Muscle layer of duodenum (tissue), 2 donors: Measurements from ENCODE around the gene SORCS2.

ENCODE experiments used
- H3K27ac ChIP-seq: one replicate; pipeline ENCODE4 v1.7.0; 2013; ENCODE audit warnings: mild to moderate bottlenecking, low read length
- H3K27me3 ChIP-seq: one replicate; pipeline ENCODE4 v1.7.0; 2013; ENCODE audit warnings: low read depth, mild to moderate bottlenecking, control low read depth, low read length
- H3K36me3 ChIP-seq, 2 donors: one replicate each; pipeline ENCODE4 v1.7.0; 2013; ENCODE audit warnings: low read length in 2 of 2, control low read depth in 1 of 2, mild to moderate bottlenecking in 1 of 2; ENCODE audit not compliant: insufficient read depth in 2 of 2, control insufficient read depth in 1 of 2
- H3K4me1 ChIP-seq, 2 donors: one replicate each; pipeline ENCODE4 v1.7.0; 2013; ENCODE audit warnings: low read length in 2 of 2, mild to moderate bottlenecking in 2 of 2, control low read depth in 1 of 2, moderate library complexity in 1 of 2; ENCODE audit not compliant: insufficient read depth in 2 of 2, control insufficient read depth in 1 of 2
- H3K4me3 ChIP-seq, 2 donors: one replicate each; pipeline ENCODE4 v1.7.0; 2013; ENCODE audit warnings: low read length in 2 of 2, low read depth in 1 of 2, mild to moderate bottlenecking in 1 of 2
- H3K9me3 ChIP-seq, 2 donors: one replicate each; pipeline ENCODE4 v1.7.0; 2013; ENCODE audit warnings: low read length in 2 of 2, control low read depth in 1 of 2, mild to moderate bottlenecking in 1 of 2; ENCODE audit not compliant: control insufficient read depth in 1 of 2
- donor health status: healthy.

Gene SORCS2

DNA sequence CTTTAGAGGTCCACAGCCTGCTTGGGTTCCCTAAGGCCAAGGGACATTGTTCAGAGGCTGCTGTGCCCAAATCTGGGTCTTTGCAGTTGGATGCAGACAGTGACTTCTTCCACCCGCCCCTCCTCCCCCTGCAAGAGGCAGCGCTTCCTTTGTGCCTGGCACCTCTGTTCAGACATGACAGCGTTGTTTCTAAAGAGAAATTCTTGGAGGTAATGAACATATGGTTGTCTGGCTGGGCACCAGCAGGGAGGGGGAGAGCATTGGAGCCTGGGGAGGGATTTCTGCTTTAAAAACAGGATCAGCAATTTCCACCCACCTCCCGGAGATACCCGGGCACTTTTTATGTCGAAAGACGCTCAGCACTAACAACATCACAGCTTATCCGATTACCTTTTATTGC lies 190.9 kb downstream of the SORCS2 start:
- H3K27ac ChIP-seq = no peak overlapping the region
- H3K27me3 ChIP-seq = peaks cover 3% of the 10 kb centered on the region
- no peaks in the 10 kb centered on the region for H3K36me3 ChIP-seq
- peaks cover 0 to 3% of the 10 kb centered on the region in 2 donors for H3K4me1 ChIP-seq
- no peaks in the 10 kb centered on the region for H3K9me3 ChIP-seq
- H3K4me3 ChIP-seq = no peak overlapping the region

DNA sequence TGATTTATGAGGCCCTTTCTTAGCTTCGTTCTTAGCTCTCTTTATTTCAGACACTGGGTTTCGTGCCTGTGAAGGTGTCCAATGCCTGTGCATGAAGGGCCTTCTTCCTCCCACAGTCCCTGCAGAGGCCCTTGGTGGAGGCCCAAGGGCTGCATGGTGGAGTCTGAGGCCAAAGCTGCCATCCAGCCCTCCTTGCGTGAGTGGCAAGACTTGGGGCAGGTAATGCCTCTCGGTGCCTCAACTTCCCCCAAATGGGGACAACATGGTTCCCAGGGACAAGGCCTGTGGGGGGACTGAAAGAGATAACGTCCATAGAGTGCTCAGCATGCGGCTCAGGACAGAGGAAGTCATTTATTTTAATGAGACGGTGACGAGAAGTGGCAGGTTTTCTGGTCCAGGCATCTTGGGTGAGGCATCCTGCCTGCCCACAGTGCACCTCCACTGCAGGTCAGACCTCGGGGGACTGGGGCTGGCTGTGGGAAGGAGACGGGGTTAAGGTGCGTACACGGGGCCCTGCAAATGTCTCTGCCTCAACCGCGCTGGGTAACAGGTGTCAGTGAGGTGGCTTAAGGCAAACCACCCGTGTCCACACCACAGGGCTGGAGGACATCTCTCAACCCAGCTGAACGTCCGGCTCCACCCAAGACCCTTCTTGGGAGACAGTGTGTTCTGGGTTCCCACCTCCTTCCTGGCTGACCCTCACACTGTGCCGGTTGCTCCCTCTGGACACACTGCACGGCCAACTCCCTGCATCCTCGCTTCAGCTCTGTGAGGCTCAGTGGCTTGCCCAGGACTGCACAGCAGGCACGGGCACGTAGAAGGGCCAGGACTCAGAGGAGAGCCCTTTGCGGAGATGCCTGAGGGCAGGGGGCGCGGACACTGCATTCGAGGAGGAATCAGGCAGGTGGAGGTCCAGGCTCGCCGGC lies 191.9 kb downstream of the SORCS2 start:
- Histone ChIP-seq H3K27ac (no peak overlapping the region), H3K27me3 (no peaks in the 10 kb centered on the region), H3K36me3 (no peaks in the 10 kb centered on the region), H3K4me1 (peaks cover 0 to 2% of the 10 kb centered on the region in 2 donors), H3K9me3 (no peaks in the 10 kb centered on the region), H3K4me3 (no peak overlapping the region)

DNA sequence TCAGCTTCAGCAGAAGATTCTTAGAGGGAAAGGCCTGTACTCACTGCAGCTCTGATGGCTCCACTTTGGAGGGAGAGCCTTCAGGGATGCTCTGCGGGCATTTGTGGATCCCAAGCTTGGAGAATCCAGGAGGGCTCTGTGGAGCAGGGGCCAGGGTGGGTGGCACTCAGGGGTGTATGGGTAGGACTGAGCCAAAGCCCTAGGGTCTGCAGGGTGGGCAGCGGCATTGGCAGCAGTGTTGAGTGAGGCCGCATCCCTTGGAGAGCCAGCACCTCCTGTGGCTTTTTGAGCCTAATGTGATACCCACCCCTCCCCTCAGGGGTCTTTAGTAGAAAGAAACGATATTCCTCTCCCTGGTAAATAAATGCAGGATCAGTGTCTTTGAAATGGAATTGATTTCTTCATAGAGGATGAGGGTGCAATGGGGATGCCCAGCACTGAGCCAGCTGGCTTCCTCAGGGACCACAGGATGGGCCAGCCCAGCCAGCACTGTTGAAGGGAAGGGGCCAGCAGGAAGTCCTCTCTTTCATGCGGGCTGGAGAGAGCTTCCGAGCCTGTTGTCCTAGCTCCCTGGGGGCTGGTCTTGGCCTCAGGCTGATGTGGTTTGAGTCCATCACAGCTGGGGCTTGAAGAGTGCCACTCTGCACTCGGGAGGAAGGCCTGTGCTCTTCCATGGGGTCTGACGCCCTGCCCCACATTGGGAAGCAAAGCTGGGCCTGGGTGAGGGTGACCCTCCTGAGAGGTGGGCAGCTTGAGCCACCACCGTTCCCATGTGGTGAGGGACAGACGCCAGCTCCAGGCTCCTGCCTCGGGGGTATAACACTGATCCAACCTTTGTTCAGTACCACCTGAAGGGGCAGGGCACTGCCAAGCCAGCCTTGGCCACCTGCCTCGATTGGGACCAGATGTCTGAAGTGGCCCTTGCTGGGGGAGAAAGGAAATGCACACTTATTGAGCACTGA lies 192.9 kb downstream of the SORCS2 start:
- Histone ChIP-seq H3K4me1 (no peaks in the 10 kb centered on the region), H3K27me3 (no peaks in the 10 kb centered on the region), H3K27ac (no peak overlapping the region), H3K9me3 (no peaks in the 10 kb centered on the region), H3K4me3 (no peak overlapping the region), H3K36me3 (no peaks in the 10 kb centered on the region)

DNA sequence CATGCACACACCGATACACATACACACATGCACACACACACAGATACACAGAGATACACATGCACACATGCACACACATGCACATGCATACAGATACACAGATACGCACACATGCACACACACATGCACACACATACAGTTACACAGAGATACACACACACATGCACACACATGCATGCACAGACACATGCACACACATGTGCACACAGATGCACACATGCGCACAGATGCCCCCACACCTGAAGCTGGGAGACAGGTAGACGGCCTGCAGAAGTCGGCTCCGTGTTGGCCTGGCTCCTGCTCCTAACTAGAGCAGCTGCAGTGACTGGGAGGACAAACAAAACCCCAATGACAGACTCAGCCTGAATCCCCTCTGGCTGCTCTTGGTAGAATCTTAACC lies 195.6 kb downstream of the SORCS2 start:
- Histone ChIP-seq H3K4me3 (no peak overlapping the region), H3K36me3 (no peaks in the 10 kb centered on the region), H3K27ac (no peak overlapping the region), H3K9me3 (no peaks in the 10 kb centered on the region), H3K4me1 (no peaks in the 10 kb centered on the region), H3K27me3 (no peaks in the 10 kb centered on the region)

DNA sequence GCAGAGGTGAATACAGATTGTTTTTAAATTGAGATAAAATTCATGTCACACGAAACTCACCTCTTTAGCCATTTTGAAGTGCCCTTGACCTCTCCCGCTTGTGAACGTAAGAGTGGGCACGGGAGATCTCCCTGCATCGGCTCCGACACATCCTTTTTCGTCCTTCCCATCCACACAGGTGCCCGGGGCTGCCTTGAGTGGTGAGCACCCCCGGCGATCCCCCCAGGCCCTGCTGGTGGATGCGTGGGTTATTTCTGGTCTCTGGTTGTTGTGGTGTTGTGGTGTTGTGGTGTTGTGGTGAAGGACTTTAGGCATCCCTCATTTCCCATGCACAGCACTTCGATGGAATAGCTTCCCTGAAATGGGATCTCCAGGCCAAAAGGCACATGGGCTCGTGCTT lies 196.3 kb downstream of the SORCS2 start:
- no peaks in the 10 kb centered on the region for H3K9me3 ChIP-seq
- no peaks in the 10 kb centered on the region for H3K27me3 ChIP-seq
- no peak overlapping the region for H3K4me3 ChIP-seq
- no peak overlapping the region for H3K27ac ChIP-seq
- H3K4me1 ChIP-seq = no peaks in the 10 kb centered on the region
- H3K36me3 ChIP-seq = no peaks in the 10 kb centered on the region

DNA sequence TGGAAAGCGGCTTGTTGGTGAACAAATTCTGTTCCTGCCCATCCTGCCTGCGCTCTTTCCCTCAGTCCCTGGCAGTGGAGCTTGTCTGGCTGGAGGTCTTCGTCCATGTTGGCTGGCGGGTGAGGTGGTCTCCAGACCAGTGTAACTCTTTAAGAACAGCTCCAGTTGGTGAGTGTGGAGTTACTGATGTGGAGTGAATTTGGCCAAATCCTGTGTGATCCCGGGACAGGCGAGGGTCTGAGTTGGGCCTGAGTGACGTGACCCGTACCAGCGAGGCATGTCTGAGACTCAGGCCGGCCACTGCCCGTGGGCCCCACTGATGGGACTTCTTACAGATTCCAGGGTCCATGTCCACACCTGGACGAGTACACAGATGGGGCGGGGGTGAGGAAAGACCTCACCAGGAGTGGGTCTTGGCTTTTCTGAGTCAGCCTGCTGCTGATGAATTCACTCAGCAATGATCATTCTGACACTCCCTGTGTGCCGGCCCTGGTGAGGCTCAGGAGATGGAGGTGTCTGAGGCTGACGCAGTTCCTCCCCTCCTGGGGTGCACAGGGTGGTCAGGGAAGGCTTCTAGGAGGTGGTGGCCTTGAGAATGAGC lies 196.9 kb downstream of the SORCS2 start:
- Histone ChIP-seq H3K27ac (no peak overlapping the region), H3K36me3 (no peaks in the 10 kb centered on the region), H3K4me3 (no peak overlapping the region), H3K4me1 (no peaks in the 10 kb centered on the region), H3K9me3 (no peaks in the 10 kb centered on the region), H3K27me3 (no peaks in the 10 kb centered on the region)

DNA sequence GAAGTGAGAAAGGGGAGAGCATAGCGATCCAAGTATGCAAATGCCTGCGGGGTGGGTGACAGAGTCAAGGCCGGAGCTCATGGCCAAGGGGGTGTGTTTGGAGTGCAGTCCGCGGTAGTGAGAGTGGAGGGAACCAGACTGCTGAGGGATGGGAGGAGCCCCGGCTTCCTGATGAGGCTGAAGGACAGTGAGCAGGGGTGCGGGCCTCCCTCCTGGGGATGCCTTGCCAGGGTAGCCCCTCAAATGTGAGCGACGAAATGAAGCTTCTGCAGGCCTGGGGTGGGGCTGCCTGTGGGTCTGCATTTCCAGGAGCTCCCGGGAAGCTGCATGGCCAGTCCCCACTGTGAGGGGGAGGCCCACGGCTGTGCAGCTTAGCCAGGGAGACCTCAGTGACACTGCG lies 197.4 kb downstream of the SORCS2 start:
- H3K4me1 ChIP-seq = no peaks in the 10 kb centered on the region
- no peak overlapping the region for H3K27ac ChIP-seq
- no peaks in the 10 kb centered on the region for H3K9me3 ChIP-seq
- no peaks in the 10 kb centered on the region for H3K27me3 ChIP-seq
- no peaks in the 10 kb centered on the region for H3K36me3 ChIP-seq
- no peak overlapping the region for H3K4me3 ChIP-seq

DNA sequence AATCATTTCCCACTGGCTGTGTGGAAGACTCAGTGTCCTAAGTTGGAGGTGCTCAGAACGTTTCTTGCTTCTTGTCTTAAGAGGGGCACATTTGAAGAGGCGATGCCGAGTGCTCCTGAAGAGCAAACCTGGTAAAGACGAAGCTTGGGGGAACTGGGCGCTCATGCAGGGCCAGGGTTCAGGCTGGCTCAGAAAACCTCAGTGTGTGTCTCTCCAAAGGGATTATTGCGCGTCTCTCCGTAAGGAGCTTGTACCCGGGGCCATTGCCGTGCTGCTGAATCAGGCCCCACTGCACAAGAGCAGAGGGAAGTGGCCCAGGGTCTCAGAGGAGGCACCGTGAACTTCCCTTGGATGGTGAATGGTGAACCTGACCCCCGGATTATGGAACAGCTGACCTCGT lies 198.0 kb downstream of the SORCS2 start:
- Histone ChIP-seq H3K27me3 (no peaks in the 10 kb centered on the region), H3K4me3 (no peak overlapping the region), H3K4me1 (no peaks in the 10 kb centered on the region), H3K36me3 (no peaks in the 10 kb centered on the region), H3K27ac (no peak overlapping the region), H3K9me3 (no peaks in the 10 kb centered on the region)

DNA sequence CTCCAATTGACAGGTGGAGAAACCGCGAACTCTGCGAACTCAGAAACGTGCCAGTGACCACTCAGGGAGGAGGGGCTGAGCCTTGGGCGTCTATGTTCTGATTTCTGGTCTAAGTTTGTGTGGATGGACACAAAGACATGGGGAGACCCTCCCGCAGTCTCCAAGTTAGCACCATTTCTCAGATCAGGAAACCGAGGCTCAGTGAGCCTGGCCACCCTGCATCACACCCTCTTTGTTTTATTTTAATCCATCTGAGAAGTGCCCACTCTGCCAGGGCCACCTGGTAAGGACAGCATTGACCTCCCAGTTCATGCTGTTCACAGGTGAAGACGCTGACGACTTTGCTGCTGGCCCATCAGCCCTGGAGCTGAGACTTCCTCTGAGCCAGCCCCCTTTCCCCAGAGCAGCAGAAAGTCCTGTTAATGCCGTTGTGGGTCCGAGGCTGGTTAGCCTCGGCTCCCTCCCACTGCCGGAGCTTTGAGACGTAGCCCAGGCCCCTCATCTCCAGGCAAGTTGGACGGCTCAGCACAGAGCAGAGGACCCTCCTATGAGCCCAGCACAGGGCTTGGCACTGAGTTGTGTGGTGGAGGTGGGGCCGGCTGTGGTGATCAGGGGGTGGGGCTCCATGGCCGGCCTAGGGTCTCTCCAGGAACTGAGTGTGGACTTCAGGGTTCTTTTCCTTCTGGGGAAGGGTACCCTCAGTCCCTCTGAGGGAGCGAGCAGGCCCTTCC lies 198.7 kb downstream of the SORCS2 start:
- H3K9me3 ChIP-seq = no peaks in the 10 kb centered on the region
- no peak overlapping the region for H3K4me3 ChIP-seq
- H3K36me3 ChIP-seq = no peaks in the 10 kb centered on the region
- no peaks in the 10 kb centered on the region for H3K4me1 ChIP-seq
- no peaks in the 10 kb centered on the region for H3K27me3 ChIP-seq
- no peak overlapping the region for H3K27ac ChIP-seq

DNA sequence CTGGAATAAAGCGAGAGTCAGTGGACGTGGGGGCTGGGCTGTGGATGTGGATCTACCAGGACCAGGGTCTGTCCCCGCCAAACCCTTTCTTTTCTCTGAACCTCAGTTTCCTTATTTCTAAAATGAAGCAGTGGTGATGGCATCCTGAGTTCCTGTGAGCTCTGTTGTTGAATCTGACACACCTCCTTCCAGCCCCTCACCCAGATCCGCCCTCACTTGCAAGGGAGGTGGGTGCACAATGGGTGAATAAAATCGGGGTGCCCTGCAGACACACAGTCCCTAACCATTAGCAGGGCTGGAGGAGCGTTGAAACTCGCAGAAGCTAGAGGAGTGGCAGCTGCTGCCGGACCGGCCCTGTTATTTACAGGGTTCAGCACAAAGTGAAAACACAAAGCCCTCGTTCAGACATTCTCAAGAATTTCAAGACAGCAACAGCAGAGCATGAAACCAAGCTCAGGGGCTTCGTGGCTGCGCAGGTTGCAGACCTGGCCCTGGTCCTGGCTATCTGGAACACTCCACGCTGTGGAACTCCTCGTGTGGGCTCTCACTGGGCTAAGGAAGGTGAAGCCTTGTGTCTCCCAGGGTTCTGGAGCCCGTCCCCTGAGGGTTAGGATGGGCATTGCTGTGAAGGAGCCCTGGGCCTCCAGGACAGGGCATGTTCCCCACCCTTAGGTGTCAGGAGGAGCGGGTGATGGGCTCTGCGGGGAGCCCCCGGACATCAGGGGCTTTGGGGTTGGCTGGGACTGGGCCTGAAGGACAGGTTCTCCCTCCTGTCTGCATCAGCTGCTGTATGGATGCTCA lies 199.5 kb downstream of the SORCS2 start:
- H3K4me1 ChIP-seq = no peaks in the 10 kb centered on the region
- H3K27ac ChIP-seq = no peak overlapping the region
- no peaks in the 10 kb centered on the region for H3K27me3 ChIP-seq
- no peaks in the 10 kb centered on the region for H3K9me3 ChIP-seq
- no peak overlapping the region for H3K4me3 ChIP-seq
- no peaks in the 10 kb centered on the region for H3K36me3 ChIP-seq
